Neural cell (in vitro differentiated cells): Measurements from ENCODE around the gene TRIM63. TPM values are rescaled to one million over a fixed set of nuclear protein-coding genes. Genes with fewer than 3 reads are reported as not detected.

ENCODE experiments used
- H2AFZ ChIP-seq: fragments of 200-600, 300-800 bp; sonication (generic), shearing (Covaris generic); 2 replicates; pipeline ENCODE4 v1.6.0; 2014; ENCODE audit warnings: low read depth, mild to moderate bottlenecking, antibody characterized with exemption, low read length, moderate library complexity
- H3F3A ChIP-seq: fragments of 200-600 bp; shearing (Covaris generic); 2 replicates; pipeline ENCODE4 v1.6.1; 2016; ENCODE audit warnings: mild to moderate bottlenecking, moderate library complexity, mixed read lengths, antibody characterized with exemption, low read length; ENCODE audit not compliant: insufficient read depth, poor library complexity, severe bottlenecking
- H3K27ac ChIP-seq: fragments of 200-600, 300-800 bp; sonication (generic), shearing (Covaris generic); 2 replicates; pipeline ENCODE4 v1.5.1; 2014; ENCODE audit warnings: mild to moderate bottlenecking, low read length, moderate library complexity
- H3K27me3 ChIP-seq: fragments of 300-800, 200-600 bp; sonication (generic), shearing (Covaris generic); 2 replicates; pipeline ENCODE4 v1.6.0; 2014; ENCODE audit warnings: mild to moderate bottlenecking, low read depth, low read length, moderate library complexity; ENCODE audit not compliant: insufficient read depth
- H3K36me3 ChIP-seq: fragments of 300-800, 200-600 bp; sonication (generic), shearing (Covaris generic); 2 replicates; pipeline ENCODE4 v1.5.1; 2014; ENCODE audit warnings: mild to moderate bottlenecking, antibody characterized with exemption, low read length, moderate library complexity; ENCODE audit not compliant: insufficient read depth
- H3K4me2 ChIP-seq: fragments of 300-800, 200-600 bp; sonication (generic), shearing (Covaris generic); 2 replicates; pipeline ENCODE4 v1.6.0; 2014; ENCODE audit warnings: mild to moderate bottlenecking, low read length
- H3K4me3 ChIP-seq: fragments of 300-800, 200-600 bp; sonication (generic), shearing (Covaris generic); 2 replicates; pipeline ENCODE4 v1.5.1; 2014; ENCODE audit warnings: mild to moderate bottlenecking, low read length, moderate library complexity
- H3K79me2 ChIP-seq: fragments of 200-600 bp; shearing (Covaris generic); replicated peaks from 2 replicates; pipeline ENCODE4 v1.6.0; 2014; ENCODE audit warnings: mild to moderate bottlenecking, low read length, moderate library complexity; ENCODE audit not compliant: insufficient read depth
- H3K9ac ChIP-seq: fragments of 300-800, 200-600 bp; sonication (generic), shearing (Covaris generic); 2 replicates; pipeline ENCODE4 v1.6.1; 2016; ENCODE audit warnings: mild to moderate bottlenecking, low read length, mixed read lengths
- H3K9me2 ChIP-seq: fragments of 200-600 bp; shearing (Covaris generic); 2 replicates; pipeline ENCODE4 v1.6.1; 2016; ENCODE audit warnings: mild to moderate bottlenecking, low read length, mixed read lengths; ENCODE audit not compliant: insufficient read depth
- H3K9me3 ChIP-seq: fragments of 200-600, 300-800 bp; sonication (generic), shearing (Covaris generic); 2 replicates; pipeline ENCODE4 v1.6.1; 2016; ENCODE audit warnings: mild to moderate bottlenecking, mixed run types, low read length, moderate library complexity, mixed read lengths
- H4K20me1 ChIP-seq: fragments of 200-600 bp; shearing (Covaris generic); 2 replicates; pipeline ENCODE4 v1.6.1; 2016; ENCODE audit warnings: mild to moderate bottlenecking, mixed run types; ENCODE audit not compliant: insufficient read depth
- EP300 ChIP-seq: fragments of 450-650 bp; conservative IDR thresholded peaks from 2 replicates; pipeline ENCODE4 v1.6.1; 2014; ENCODE audit warnings: antibody characterized with exemption, mild to moderate bottlenecking, moderate library complexity; ENCODE audit not compliant: poor library complexity, severe bottlenecking
- EZH2 ChIP-seq: fragments of 200-600, 300-800 bp; shearing (Covaris generic), sonication (generic); IDR thresholded peaks from 2 replicates; pipeline ENCODE4 v1.6.1; 2014; ENCODE audit warnings: antibody characterized with exemption, low read length, borderline replicate concordance, mild to moderate bottlenecking; ENCODE audit not compliant: insufficient read depth, poor library complexity, severe bottlenecking
- MXI1 ChIP-seq: fragments of 450-650 bp; conservative IDR thresholded peaks from 2 replicates; pipeline ENCODE4 v1.6.1; 2014; ENCODE audit warnings: antibody characterized with exemption, mild to moderate bottlenecking; ENCODE audit not compliant: poor library complexity, severe bottlenecking
- POLR2AphosphoS5 ChIP-seq: IDR thresholded peaks from 2 replicates; pipeline ENCODE4 v1.6.1; 2012
- RAD21 ChIP-seq: fragments of 450-650 bp; conservative IDR thresholded peaks from 2 replicates; pipeline ENCODE4 v1.6.1; 2014; ENCODE audit warnings: antibody characterized with exemption, mild to moderate bottlenecking, moderate library complexity
- SMC3 ChIP-seq: fragments of 450-650 bp; conservative IDR thresholded peaks from 2 replicates; pipeline ENCODE4 v1.6.1; 2014; ENCODE audit warnings: antibody characterized with exemption, mild to moderate bottlenecking, moderate library complexity; ENCODE audit not compliant: poor library complexity
- TAF1 ChIP-seq: IDR thresholded peaks from 2 replicates; pipeline ENCODE4 v1.6.1; 2012; ENCODE audit warnings: low read depth
- polyA plus RNA-seq: library from polyadenylated mRNA; depleted of rRNA; stranded (reverse); fragments of >200 nt; gene quantifications from 2 replicates; pipeline ENCODE4 v1.2.3, GENCODE V29; 2014
- TF ChIP-seq, protein P1 (sequence below): IDR thresholded peaks from 2 replicates; pipeline ENCODE4 v1.6.1; 2012; ENCODE audit warnings: borderline replicate concordance
- TF ChIP-seq, protein P2 (sequence below): fragments of 450-650 bp; IDR thresholded peaks from 2 replicates; pipeline ENCODE4 v1.5.1; 2014; ENCODE audit warnings: antibody characterized with exemption, mild to moderate bottlenecking, moderate library complexity; ENCODE audit not compliant: poor library complexity, severe bottlenecking

The TRIM63 gene
- polyA plus RNA-seq, 1 donor from 2014 or later: not detected

DNA sequence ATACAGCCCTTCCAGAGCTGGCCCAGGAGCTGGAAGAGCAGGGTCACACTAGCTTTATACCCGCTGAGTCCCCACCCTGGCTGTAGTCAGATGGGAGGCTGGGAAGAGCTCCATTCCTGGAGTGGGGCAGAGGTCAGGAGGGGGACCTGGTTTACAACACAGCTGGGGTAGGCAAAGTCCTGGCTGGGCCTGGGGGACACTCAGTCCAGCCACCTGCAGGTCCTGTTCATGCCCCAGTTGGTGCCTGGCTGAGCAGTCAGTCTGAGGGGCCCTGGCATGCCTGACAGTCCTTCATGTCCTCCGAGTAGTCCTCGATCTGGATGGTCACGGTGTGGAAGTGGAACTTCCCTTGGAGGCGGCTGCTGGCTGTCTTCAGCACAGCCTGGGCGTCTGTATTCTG lies 28.5 kb downstream of the TRIM63 start:
- Histone ChIP-seq H3K4me2 (no peak overlapping the region), H3K27me3 (peaks cover 10% of the 10 kb centered on the region), H3K9me3 (no peaks in the 10 kb centered on the region), H4K20me1 (no peaks in the 10 kb centered on the region), H3K27ac (no peak overlapping the region), H2AFZ (no peak overlapping the region), H3K4me3 (no peak overlapping the region), H3K9ac (no peak overlapping the region), H3K36me3 (no peaks in the 10 kb centered on the region), H3K9me2 (no peaks in the 10 kb centered on the region), H3K79me2 (no peaks in the 10 kb centered on the region), H3F3A (no peaks in the 10 kb centered on the region)
- TF ChIP-seq, protein P1, sequence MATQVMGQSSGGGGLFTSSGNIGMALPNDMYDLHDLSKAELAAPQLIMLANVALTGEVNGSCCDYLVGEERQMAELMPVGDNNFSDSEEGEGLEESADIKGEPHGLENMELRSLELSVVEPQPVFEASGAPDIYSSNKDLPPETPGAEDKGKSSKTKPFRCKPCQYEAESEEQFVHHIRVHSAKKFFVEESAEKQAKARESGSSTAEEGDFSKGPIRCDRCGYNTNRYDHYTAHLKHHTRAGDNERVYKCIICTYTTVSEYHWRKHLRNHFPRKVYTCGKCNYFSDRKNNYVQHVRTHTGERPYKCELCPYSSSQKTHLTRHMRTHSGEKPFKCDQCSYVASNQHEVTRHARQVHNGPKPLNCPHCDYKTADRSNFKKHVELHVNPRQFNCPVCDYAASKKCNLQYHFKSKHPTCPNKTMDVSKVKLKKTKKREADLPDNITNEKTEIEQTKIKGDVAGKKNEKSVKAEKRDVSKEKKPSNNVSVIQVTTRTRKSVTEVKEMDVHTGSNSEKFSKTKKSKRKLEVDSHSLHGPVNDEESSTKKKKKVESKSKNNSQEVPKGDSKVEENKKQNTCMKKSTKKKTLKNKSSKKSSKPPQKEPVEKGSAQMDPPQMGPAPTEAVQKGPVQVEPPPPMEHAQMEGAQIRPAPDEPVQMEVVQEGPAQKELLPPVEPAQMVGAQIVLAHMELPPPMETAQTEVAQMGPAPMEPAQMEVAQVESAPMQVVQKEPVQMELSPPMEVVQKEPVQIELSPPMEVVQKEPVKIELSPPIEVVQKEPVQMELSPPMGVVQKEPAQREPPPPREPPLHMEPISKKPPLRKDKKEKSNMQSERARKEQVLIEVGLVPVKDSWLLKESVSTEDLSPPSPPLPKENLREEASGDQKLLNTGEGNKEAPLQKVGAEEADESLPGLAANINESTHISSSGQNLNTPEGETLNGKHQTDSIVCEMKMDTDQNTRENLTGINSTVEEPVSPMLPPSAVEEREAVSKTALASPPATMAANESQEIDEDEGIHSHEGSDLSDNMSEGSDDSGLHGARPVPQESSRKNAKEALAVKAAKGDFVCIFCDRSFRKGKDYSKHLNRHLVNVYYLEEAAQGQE: no peak

DNA sequence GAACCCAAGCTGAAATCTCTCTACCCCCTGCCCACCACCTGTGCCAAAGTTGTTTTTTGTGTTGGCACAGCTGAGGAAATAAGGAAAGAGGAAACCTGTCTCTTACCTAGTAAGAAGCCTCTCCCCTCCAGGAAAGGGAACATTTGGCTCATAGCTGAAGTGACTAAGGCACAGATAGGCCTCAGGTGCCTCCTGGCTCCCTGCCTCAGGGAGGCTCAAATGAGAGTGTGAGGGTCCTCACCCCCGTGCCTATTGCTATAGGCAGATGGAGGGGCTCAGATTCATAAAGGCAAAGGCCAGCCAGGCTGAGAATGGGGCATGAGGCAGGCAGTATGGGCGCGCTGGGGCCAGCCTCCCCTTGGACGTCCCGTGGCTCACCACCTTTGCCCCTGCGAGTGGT lies 29.0 kb downstream of the TRIM63 start:
- no peaks in the 10 kb centered on the region for H3K9me2 ChIP-seq
- H3K9me3 ChIP-seq: no peaks in the 10 kb centered on the region
- H3K79me2 ChIP-seq: no peaks in the 10 kb centered on the region
- H3K36me3 ChIP-seq: no peaks in the 10 kb centered on the region
- H3K4me2 ChIP-seq: no peak overlapping the region
- no peaks in the 10 kb centered on the region for H3F3A ChIP-seq
- H3K27me3 ChIP-seq: peaks cover 6% of the 10 kb centered on the region
- no peak overlapping the region for H2AFZ ChIP-seq
- H4K20me1 ChIP-seq: no peaks in the 10 kb centered on the region
- no peak overlapping the region for H3K27ac ChIP-seq
- no peak overlapping the region for H3K9ac ChIP-seq
- no peak overlapping the region for H3K4me3 ChIP-seq
- TF ChIP-seq EP300 (no peak), POLR2AphosphoS5 (no peak), SMC3 (no peak), MXI1 (no peak), TAF1 (no peak), RAD21 (no peak), EZH2 (no peak)
- TF ChIP-seq, protein P1: no peak
- TF ChIP-seq, protein P2, sequence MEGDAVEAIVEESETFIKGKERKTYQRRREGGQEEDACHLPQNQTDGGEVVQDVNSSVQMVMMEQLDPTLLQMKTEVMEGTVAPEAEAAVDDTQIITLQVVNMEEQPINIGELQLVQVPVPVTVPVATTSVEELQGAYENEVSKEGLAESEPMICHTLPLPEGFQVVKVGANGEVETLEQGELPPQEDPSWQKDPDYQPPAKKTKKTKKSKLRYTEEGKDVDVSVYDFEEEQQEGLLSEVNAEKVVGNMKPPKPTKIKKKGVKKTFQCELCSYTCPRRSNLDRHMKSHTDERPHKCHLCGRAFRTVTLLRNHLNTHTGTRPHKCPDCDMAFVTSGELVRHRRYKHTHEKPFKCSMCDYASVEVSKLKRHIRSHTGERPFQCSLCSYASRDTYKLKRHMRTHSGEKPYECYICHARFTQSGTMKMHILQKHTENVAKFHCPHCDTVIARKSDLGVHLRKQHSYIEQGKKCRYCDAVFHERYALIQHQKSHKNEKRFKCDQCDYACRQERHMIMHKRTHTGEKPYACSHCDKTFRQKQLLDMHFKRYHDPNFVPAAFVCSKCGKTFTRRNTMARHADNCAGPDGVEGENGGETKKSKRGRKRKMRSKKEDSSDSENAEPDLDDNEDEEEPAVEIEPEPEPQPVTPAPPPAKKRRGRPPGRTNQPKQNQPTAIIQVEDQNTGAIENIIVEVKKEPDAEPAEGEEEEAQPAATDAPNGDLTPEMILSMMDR: no peak
